ENCODE data around the gene HEATR5A. TPM values are rescaled to one million over a fixed set of nuclear protein-coding genes. Genes with fewer than 3 reads are reported as not detected.

The HEATR5A gene
- total and polyA plus RNA-seq, 4 donors = 10.9 to 54.0 (median 28.9) TPM

DNA sequence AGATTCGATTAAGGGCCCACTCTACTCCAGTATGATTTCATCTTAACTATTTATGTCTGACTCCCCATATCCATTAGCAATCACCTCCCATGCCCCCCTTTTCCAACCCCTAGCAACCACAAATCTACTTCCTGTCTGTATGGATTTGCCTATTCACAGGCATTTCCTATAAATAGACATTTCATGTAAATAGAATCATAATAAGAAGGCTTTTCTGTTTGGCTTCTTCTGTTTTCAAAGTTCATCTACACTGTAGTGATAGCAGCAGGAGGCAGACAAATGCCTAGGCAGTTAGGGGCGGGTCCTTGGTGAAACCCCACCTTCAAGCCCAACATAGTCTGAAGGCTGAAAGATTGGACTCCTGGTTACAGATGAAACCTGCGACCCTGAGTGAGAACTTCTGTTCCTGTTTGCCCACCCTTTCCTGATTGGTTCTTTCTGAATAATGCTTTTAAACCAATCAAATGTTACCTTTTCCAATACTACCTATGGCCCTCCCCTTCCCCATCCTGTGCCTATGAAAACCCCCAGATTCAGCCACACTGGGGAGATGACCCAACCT is 150.6 kb downstream of the HEATR5A start:
- WGBS, 2 donors = 83 to 86% methylated on average over 3 of the region's 3 CpGs
- peak in 1 of 3 donors; percentile 22 for DNase-seq
- H3K27ac ChIP-seq (ENCODE audit: low read depth in 1 of 2, low read length in 1 of 2) = no peak overlapping the region
- H3K27me3 ChIP-seq (ENCODE audit: control insufficient read depth in 3 of 3, insufficient read depth in 3 of 3, low read length in 2 of 3) = no peaks in the 10 kb centered on the region
- ATAC-seq (ENCODE audit: insufficient read depth, low FRiP score) = no peak
- H3K4me3 ChIP-seq = no peak overlapping the region
- TF ChIP-seq, protein P1, sequence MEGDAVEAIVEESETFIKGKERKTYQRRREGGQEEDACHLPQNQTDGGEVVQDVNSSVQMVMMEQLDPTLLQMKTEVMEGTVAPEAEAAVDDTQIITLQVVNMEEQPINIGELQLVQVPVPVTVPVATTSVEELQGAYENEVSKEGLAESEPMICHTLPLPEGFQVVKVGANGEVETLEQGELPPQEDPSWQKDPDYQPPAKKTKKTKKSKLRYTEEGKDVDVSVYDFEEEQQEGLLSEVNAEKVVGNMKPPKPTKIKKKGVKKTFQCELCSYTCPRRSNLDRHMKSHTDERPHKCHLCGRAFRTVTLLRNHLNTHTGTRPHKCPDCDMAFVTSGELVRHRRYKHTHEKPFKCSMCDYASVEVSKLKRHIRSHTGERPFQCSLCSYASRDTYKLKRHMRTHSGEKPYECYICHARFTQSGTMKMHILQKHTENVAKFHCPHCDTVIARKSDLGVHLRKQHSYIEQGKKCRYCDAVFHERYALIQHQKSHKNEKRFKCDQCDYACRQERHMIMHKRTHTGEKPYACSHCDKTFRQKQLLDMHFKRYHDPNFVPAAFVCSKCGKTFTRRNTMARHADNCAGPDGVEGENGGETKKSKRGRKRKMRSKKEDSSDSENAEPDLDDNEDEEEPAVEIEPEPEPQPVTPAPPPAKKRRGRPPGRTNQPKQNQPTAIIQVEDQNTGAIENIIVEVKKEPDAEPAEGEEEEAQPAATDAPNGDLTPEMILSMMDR (IDR thresholded peaks at IDR 0.05; ENCODE audit: control extremely low read depth, extremely low read depth) = no peak
- H3K9ac ChIP-seq (ENCODE audit: insufficient read depth in 1 of 2, low read length in 2 of 2) = no peak overlapping the region
- peaks cover 0 to 11% (median 2%) of the 10 kb centered on the region in 5 donors for H3K4me1 ChIP-seq (ENCODE audit: control insufficient read depth in 5 of 5, insufficient read depth in 5 of 5, low read length in 5 of 5)
- H3K9me3 ChIP-seq (ENCODE audit: control insufficient read depth in 4 of 4, insufficient read depth in 3 of 4, low read length in 3 of 4) = peaks cover 0 to 5% (median 0%) of the 10 kb centered on the region in 4 donors
- H3K36me3 ChIP-seq (ENCODE audit: control insufficient read depth in 4 of 4, insufficient read depth in 4 of 4, low read length in 4 of 4) = no peaks in the 10 kb centered on the region

DNA sequence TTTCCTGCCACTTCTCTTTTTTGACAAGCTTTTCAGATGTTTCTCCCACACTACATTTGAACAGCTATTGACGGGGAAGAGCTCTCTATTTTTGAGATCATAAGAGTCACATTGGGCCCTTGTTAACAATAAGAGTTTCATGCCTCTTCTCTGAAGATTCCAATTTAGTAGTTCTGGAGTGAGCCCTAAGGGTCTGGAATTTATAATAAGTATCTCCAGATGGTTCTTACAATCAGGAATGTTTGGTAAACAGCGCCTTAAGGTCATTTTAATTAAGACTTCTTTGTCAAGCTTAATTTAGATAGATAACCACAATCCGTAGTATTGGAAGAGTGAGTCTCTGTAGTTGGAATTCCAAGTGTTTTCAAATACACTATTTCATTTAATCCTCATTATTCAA is 152.1 kb downstream of the HEATR5A start:
- Histone ChIP-seq H3K36me3 (ENCODE audit: control insufficient read depth in 4 of 4, insufficient read depth in 4 of 4, low read length in 4 of 4) (no peaks in the 10 kb centered on the region), H3K27me3 (ENCODE audit: control insufficient read depth in 3 of 3, insufficient read depth in 3 of 3, low read length in 2 of 3) (no peaks in the 10 kb centered on the region), H3K4me1 (ENCODE audit: control insufficient read depth in 5 of 5, insufficient read depth in 5 of 5, low read length in 5 of 5) (peaks cover 0 to 24% (median 7%) of the 10 kb centered on the region in 5 donors), H3K4me3 (no peak overlapping the region), H3K9ac (ENCODE audit: insufficient read depth in 1 of 2, low read length in 2 of 2) (no peak overlapping the region), H3K27ac (ENCODE audit: low read depth in 1 of 2, low read length in 1 of 2) (no peak overlapping the region), H3K9me3 (ENCODE audit: control insufficient read depth in 4 of 4, insufficient read depth in 3 of 4, low read length in 3 of 4) (peaks cover 0 to 5% (median 0%) of the 10 kb centered on the region in 4 donors)
- ATAC-seq (ENCODE audit: insufficient read depth, low FRiP score) = no peak
- DNase-seq = no peak
- WGBS, 2 donors = 63 to 80% methylated on average over 3 of the region's 3 CpGs
- TF ChIP-seq, protein P1 (IDR thresholded peaks at IDR 0.05; ENCODE audit: control extremely low read depth, extremely low read depth) = no peak

DNA sequence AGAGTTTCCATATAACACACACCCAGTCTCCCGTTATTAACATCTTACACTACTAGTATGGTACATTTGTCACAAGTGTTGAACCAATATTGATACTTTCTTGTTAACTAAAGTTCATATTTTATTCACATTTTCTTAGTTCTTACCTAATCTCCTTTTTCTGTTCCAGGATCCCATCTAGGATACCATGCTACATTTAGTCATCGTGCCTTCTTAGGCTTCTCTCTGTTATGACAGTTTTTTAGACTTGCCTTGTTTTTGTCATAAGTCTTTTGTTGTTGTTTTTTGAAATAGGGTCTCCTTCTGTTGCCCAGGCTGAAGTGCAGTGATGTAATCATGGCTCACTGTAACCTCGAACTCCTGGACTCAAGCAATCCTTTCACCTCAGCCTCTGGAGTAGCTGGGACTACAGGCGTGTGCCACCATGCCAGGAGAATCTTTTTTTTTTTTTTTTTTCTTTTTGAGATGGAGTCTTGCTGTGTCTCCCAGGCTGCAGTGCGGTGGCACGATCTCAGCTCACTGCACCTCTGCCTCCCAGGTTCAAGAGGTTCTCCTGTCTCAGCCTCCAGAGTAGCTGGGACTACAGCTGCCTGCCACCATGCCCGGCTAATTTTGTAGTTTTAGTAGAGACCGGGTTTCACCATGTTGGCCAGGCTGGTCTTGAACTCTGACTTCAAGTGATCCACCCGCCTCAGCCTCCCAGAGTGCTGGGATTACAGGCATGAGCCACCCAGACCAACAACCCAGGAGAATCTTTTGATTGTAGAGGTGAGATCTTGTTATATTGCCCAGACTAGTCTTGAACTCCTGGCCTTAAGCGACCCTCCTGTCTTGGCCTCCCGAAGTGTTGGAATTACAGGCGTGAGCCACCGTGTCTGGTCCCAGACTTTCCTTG is 153.7 kb downstream of the HEATR5A start:
- Histone ChIP-seq H3K9ac (ENCODE audit: insufficient read depth in 1 of 2, low read length in 2 of 2) (no peak overlapping the region), H3K9me3 (ENCODE audit: control insufficient read depth in 4 of 4, insufficient read depth in 3 of 4, low read length in 3 of 4) (peaks cover 0 to 5% (median 0%) of the 10 kb centered on the region in 4 donors), H3K4me3 (no peak overlapping the region), H3K4me1 (ENCODE audit: control insufficient read depth in 5 of 5, insufficient read depth in 5 of 5, low read length in 5 of 5) (peaks cover 2 to 38% (median 14%) of the 10 kb centered on the region in 5 donors), H3K36me3 (ENCODE audit: control insufficient read depth in 4 of 4, insufficient read depth in 4 of 4, low read length in 4 of 4) (no peaks in the 10 kb centered on the region), H3K27me3 (ENCODE audit: control insufficient read depth in 3 of 3, insufficient read depth in 3 of 3, low read length in 2 of 3) (no peaks in the 10 kb centered on the region), H3K27ac (ENCODE audit: low read depth in 1 of 2, low read length in 1 of 2) (no peak overlapping the region)
- no peak for DNase-seq
- WGBS, 2 donors = 87 to 89% methylated on average over 13 of the region's 13 CpGs
- no peak for ATAC-seq (ENCODE audit: insufficient read depth, low FRiP score)
- TF ChIP-seq, protein P1 (IDR thresholded peaks at IDR 0.05; ENCODE audit: control extremely low read depth, extremely low read depth) = no peak
